B cell (primary cell): ENCODE results near the gene FHIT.

Source experiments
- EZH2 ChIP-seq: IDR thresholded peaks from 2 replicates; pipeline ENCODE4 v1.6.1; 2012; ENCODE audit warnings: borderline replicate concordance, low read depth, mild to moderate bottlenecking, moderate library complexity, low read length; ENCODE audit not compliant: insufficient read depth, poor library complexity, severe bottlenecking
- TF ChIP-seq, protein P1 (sequence below): fragments of 200-600 bp; IDR thresholded peaks from one replicate; pipeline ENCODE4 v1.8.0; 2022; ENCODE audit warnings: antibody characterized with exemption, mild to moderate bottlenecking

DNA sequence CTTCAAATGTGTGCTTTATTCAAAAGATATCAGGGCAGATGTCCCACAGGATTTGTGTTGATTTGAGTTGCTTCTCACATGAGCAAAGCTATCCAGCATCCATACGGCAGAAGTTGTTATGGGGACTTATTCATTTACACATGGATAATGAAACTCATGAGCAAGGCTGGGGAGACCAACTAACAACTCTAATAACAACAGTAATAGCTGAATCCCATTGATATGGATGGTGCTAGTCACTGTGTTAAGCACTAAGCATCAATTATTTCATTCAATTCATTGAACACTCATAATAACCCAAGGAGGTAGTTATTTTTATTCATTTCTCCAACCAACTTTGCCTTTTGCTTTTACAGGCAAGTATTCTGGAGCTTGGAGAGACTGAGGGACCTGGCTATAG lies 1107.2 kb downstream of the FHIT start:
- TF ChIP-seq, protein P1, sequence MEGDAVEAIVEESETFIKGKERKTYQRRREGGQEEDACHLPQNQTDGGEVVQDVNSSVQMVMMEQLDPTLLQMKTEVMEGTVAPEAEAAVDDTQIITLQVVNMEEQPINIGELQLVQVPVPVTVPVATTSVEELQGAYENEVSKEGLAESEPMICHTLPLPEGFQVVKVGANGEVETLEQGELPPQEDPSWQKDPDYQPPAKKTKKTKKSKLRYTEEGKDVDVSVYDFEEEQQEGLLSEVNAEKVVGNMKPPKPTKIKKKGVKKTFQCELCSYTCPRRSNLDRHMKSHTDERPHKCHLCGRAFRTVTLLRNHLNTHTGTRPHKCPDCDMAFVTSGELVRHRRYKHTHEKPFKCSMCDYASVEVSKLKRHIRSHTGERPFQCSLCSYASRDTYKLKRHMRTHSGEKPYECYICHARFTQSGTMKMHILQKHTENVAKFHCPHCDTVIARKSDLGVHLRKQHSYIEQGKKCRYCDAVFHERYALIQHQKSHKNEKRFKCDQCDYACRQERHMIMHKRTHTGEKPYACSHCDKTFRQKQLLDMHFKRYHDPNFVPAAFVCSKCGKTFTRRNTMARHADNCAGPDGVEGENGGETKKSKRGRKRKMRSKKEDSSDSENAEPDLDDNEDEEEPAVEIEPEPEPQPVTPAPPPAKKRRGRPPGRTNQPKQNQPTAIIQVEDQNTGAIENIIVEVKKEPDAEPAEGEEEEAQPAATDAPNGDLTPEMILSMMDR: no peak
- no peak for TF ChIP-seq EZH2
